Omental fat pad (tissue), 4 donors: ENCODE measurements around the gene RBM33. TPM values are rescaled to one million over a fixed set of nuclear protein-coding genes. Genes with fewer than 3 reads are reported as not detected.

Experiments used
- ATAC-seq: fragments of 150-250 bp; one replicate; pipeline ENCODE4 v1.9.1; 2016; ENCODE audit warnings: mild to moderate bottlenecking, moderate library complexity; ENCODE audit not compliant: low FRiP score
- DNase-seq: peaks from one replicate; pipeline ENCODE4 v3.0.0-alpha.2; 2019; ENCODE audit warnings: low spot score
- total RNA-seq, 4 donors: library from RNA; depleted of rRNA; stranded (reverse); fragments of >200 nt; gene quantifications; one replicate each; pipeline ENCODE4 v1.1.0, GENCODE V29; 2016
- TF ChIP-seq, protein P1 (sequence below), 3 donors: fragments of 450-650 bp; IDR thresholded peaks; one replicate each; pipeline ENCODE4 v1.5.1; 2016 to 2017; ENCODE audit warnings: antibody characterized with exemption in 3 of 3, mild to moderate bottlenecking in 3 of 3, moderate library complexity in 2 of 3

Gene RBM33
- total RNA-seq, 4 donors from 2014 or later = 19.5 to 53.4 (median 32.0) TPM

- DNase-seq = no peak
- TF ChIP-seq, protein P1, sequence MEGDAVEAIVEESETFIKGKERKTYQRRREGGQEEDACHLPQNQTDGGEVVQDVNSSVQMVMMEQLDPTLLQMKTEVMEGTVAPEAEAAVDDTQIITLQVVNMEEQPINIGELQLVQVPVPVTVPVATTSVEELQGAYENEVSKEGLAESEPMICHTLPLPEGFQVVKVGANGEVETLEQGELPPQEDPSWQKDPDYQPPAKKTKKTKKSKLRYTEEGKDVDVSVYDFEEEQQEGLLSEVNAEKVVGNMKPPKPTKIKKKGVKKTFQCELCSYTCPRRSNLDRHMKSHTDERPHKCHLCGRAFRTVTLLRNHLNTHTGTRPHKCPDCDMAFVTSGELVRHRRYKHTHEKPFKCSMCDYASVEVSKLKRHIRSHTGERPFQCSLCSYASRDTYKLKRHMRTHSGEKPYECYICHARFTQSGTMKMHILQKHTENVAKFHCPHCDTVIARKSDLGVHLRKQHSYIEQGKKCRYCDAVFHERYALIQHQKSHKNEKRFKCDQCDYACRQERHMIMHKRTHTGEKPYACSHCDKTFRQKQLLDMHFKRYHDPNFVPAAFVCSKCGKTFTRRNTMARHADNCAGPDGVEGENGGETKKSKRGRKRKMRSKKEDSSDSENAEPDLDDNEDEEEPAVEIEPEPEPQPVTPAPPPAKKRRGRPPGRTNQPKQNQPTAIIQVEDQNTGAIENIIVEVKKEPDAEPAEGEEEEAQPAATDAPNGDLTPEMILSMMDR (IDR thresholded peaks at IDR 0.05) = no peak
- no peak for ATAC-seq
These were observed 131.2 kb downstream of the RBM33 start for GRCh38 chr7:155775691-155776090.

DNA sequence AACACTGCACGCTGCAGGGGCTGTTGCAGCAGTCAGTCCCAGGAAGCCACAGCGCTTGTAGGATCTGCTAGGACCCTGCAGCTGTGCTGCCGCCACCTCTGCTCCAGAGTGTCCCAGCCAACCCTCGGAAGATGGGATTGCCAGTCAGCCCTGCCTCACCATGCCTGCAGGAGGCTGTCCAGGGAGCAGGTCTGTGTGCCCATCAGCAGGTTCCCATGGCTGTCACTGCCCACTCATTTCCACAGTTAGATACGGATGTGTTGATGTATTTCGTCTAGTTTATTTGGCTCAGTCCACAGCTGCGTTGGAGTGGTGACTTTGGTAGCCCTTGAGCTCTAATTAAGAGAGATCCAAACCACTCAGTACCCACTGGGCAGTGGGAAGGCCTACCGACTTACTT is 132.1 kb downstream of the RBM33 start:
- DNase-seq (no peak), ATAC-seq (no peak)
- TF ChIP-seq, protein P1 (IDR thresholded peaks at IDR 0.05) = no peak

DNA sequence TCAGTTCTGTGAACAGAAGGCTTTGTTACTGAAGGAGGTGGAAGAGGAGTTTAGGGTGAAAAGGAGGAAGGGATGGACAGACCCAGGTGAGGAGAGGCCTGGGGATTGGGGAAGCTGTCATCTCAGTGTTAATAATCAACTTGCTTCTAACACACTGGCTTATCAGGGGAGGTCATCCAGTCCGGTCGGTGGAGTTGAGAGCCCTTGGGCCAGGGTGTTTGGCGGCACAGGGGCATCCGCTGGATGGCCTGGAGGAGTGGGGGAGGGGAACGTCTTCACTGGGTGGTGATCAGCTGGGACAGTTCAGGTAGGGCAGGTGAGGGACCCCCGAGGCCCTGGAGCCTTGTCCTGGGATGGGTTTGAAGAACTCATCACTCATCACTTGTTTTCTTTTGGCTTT is 133.9 kb downstream of the RBM33 start:
- TF ChIP-seq, protein P1 (IDR thresholded peaks at IDR 0.05) = no peak
- ATAC-seq (no peak), DNase-seq (no peak)

- TF ChIP-seq, protein P1 (IDR thresholded peaks at IDR 0.05) = no peak
- DNase-seq (no peak), ATAC-seq (no peak)
These were observed 136.4 kb downstream of the RBM33 start for GRCh38 chr7:155780884-155781283.

GRCh38 chr7:155781433-155781832 is 137.0 kb downstream of the RBM33 start:
- ATAC-seq = no peak
- DNase-seq = no peak
- TF ChIP-seq, protein P1 (IDR thresholded peaks at IDR 0.05) = no peak

DNA sequence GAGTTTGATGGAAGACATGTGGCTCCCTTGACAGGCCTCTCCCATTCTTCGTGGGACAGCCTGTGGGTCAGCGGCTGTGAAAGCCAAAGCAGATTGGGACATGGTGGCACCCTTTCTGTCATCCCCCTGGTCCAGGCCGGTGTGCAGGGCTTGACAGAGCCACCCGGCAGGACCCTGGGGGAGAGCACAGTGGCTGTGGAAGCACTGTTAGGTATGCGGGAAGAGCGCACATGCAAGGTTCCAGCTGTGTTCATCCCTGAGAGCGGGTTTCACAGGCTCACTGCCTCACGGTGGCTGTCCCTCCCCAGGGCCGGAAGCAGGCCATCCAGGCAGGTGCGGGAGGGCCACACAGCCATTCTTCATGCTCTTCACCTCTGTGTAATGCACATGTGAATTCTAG is 138.0 kb downstream of the RBM33 start:
- no peak for DNase-seq

DNA sequence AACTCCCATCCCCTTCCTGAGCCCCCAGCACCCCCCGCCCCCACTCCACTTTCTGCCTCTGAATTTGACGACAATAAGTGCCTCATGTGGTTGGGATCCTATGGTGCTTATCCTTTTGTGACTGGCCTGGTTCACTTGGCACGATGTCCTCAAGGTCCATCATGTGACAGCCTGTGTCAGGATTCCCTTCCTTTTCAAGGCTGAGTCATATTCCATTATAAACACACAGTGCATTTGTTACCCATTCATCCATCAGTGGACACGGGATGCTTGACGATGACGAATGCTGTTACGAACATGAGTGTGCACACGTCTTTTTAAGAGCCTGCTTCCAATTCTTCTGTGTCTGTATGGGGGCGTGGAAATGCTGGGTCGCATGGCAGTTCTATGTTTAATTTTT is 141.1 kb downstream of the RBM33 start:
- ATAC-seq (no peak), DNase-seq (no peak)
- TF ChIP-seq, protein P1 (IDR thresholded peaks at IDR 0.05) = no peak

More for the DNA sequence above, 138.0 kb downstream of the RBM33 start:
- TF ChIP-seq, protein P1 (IDR thresholded peaks at IDR 0.05) = no peak
- ATAC-seq = no peak
